Peyer's patch (tissue), 4 donors: ENCODE measurements around the gene SENP5. TPM values are rescaled to one million over a fixed set of nuclear protein-coding genes. Genes with fewer than 3 reads are reported as not detected.
"Not testable (repeated sequence)": the region's sequence is repeated elsewhere in the genome, so short reads cannot be mapped to it uniquely, and the experiment has no call there.

Experiments used
- DNase-seq, 3 donors: peaks; one replicate each; pipeline ENCODE4 v3.0.0-alpha.2; 2017 to 2019
- H3K27ac ChIP-seq, 4 donors: fragments of 200-600 bp; sonication (generic); one replicate each; pipeline ENCODE4 v1.5.1; 2016 to 2019
- H3K27me3 ChIP-seq, 2 donors: fragments of 200-600 bp; sonication (generic); one replicate each; pipeline ENCODE4 v1.5.1; 2019
- H3K36me3 ChIP-seq, 3 donors: fragments of 200-600 bp; sonication (generic); one replicate each; pipeline ENCODE4 v1.5.1; 2016 to 2019
- H3K4me1 ChIP-seq, 4 donors: fragments of 200-600 bp; sonication (generic); one replicate each; pipeline ENCODE4 v1.5.1; 2016 to 2019
- H3K4me3 ChIP-seq, 4 donors: fragments of 200-600 bp; sonication (generic); 1 replicate in 3 of 4; 2 replicates in 1 of 4; pipeline ENCODE4 v1.5.1; 2016 to 2019; ENCODE audit warnings: mild to moderate bottlenecking in 1 of 4
- H3K9me3 ChIP-seq, 4 donors: fragments of 200-600 bp; sonication (generic); one replicate each; pipeline ENCODE4 v1.5.1; 2016 to 2019; ENCODE audit warnings: mild to moderate bottlenecking in 1 of 4
- POLR2A ChIP-seq, 2 donors: fragments of 450-650 bp; IDR thresholded peaks; one replicate each; pipeline ENCODE4 v1.5.1; 2017; ENCODE audit warnings: antibody characterized with exemption in 2 of 2, mild to moderate bottlenecking in 2 of 2, moderate library complexity in 2 of 2
- total RNA-seq, 4 donors: library from RNA; depleted of rRNA; stranded (reverse); fragments of >200 nt; gene quantifications; one replicate each; pipeline ENCODE4 v1.1.0, GENCODE V29; 2016
- TF ChIP-seq, protein P1 (sequence below), 6 experiments: fragments of 450-650 bp in 4 of 6; fragments of 200-600 bp in 2 of 6; sonication (generic) in 1 of 6; IDR thresholded peaks; one replicate each; pipeline ENCODE4 v1.5.1; 2017 to 2019; ENCODE audit warnings: antibody characterized with exemption in 6 of 6, mild to moderate bottlenecking in 3 of 6, moderate library complexity in 1 of 6

SENP5 gene
- total RNA-seq, 4 donors from 2014 or later, result 29.6 to 75.1 (median 36.9) TPM

DNA sequence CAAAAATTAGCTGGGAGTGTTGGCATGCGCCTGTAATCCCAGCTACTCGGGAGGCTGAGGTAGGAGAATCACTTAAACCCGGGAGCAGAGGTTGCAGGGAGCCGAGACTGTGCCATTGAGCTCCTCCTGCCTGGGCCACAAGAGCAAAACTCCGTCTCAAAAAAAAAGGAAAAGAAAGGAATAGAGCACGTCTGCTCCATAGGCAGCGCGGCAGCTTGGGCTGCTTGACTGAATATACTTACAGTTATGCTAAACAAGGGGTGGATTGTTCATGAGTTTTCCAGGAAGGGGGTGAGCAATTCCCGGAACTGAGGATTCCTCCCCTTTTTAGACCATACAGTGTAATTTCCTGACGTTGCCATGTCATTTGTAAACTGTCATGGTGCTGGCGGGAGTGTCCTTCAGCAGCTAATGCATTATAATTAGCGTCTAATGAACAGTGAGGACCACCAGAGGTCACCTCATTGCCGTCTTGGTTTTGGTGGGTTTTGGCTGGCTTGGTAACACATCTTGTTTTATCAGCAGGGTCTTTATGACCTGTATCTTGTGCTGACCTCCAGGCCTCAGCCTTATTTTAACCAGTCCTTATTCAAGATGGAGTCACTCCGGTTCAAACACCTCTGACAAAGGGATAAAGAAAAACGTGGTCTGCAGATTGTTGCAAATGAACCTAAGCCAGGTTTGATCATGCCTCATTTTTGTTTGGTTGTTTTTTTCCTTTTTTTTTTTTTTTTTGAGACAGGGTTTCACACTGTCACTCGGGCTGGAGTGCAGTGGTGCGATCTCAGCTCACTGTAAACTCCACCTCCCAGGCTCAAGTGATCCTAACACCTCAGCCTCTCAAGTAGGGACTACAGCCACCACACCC is 24.9 kb upstream of the SENP5 start:
- Histone ChIP-seq H3K9me3 (no peaks in the 10 kb centered on the region), H3K4me1 (no peaks in the 10 kb centered on the region), H3K27me3 (no peaks in the 10 kb centered on the region), H3K4me3 (no peak overlapping the region), H3K36me3 (no peaks in the 10 kb centered on the region), H3K27ac (no peak overlapping the region)
- no peak for TF ChIP-seq POLR2A (IDR thresholded peaks at IDR 0.05)
- TF ChIP-seq, protein P1, sequence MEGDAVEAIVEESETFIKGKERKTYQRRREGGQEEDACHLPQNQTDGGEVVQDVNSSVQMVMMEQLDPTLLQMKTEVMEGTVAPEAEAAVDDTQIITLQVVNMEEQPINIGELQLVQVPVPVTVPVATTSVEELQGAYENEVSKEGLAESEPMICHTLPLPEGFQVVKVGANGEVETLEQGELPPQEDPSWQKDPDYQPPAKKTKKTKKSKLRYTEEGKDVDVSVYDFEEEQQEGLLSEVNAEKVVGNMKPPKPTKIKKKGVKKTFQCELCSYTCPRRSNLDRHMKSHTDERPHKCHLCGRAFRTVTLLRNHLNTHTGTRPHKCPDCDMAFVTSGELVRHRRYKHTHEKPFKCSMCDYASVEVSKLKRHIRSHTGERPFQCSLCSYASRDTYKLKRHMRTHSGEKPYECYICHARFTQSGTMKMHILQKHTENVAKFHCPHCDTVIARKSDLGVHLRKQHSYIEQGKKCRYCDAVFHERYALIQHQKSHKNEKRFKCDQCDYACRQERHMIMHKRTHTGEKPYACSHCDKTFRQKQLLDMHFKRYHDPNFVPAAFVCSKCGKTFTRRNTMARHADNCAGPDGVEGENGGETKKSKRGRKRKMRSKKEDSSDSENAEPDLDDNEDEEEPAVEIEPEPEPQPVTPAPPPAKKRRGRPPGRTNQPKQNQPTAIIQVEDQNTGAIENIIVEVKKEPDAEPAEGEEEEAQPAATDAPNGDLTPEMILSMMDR (IDR thresholded peaks at IDR 0.05), result no peak
- no peak for DNase-seq

DNA sequence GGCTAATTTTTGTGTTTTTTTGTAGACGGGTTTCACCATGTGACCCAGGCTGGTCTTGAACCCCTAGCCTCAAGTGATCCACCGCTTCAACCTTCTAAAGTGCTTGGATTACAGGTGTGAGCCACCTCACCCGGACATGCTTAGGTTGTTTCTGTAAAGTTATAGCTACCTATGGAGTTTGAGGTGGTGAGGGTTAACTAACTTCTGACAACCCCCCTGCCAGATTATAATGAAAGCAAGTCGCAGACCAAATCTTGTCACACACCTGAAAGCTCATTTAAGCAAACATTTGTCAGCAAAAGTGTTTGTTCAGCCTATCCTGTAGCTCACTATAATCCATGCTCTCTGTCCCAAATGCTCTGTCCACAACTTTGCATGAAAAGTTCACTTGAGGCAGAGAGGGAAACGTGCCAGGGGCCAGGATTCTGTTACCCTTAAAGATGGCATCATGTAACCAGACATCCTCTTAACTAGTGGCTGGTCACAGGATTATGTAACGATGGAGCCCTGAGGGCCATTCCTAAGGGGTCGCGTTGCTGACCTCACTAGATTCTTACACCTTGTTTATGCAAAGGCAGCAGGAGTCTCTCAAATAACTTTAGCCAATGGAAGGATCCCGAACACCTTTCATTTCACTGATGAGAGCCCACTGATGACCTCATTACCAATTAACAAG is 24.1 kb upstream of the SENP5 start:
- no peak overlapping the region for H3K4me3 ChIP-seq
- TF ChIP-seq, protein P1 (IDR thresholded peaks at IDR 0.05), result no peak
- TF ChIP-seq POLR2A (IDR thresholded peaks at IDR 0.05), result no peak
- no peaks in the 10 kb centered on the region for H3K27me3 ChIP-seq
- no peaks in the 10 kb centered on the region for H3K4me1 ChIP-seq
- no peak for DNase-seq
- no peaks in the 10 kb centered on the region for H3K9me3 ChIP-seq
- no peaks in the 10 kb centered on the region for H3K36me3 ChIP-seq
- no peak overlapping the region for H3K27ac ChIP-seq

DNA sequence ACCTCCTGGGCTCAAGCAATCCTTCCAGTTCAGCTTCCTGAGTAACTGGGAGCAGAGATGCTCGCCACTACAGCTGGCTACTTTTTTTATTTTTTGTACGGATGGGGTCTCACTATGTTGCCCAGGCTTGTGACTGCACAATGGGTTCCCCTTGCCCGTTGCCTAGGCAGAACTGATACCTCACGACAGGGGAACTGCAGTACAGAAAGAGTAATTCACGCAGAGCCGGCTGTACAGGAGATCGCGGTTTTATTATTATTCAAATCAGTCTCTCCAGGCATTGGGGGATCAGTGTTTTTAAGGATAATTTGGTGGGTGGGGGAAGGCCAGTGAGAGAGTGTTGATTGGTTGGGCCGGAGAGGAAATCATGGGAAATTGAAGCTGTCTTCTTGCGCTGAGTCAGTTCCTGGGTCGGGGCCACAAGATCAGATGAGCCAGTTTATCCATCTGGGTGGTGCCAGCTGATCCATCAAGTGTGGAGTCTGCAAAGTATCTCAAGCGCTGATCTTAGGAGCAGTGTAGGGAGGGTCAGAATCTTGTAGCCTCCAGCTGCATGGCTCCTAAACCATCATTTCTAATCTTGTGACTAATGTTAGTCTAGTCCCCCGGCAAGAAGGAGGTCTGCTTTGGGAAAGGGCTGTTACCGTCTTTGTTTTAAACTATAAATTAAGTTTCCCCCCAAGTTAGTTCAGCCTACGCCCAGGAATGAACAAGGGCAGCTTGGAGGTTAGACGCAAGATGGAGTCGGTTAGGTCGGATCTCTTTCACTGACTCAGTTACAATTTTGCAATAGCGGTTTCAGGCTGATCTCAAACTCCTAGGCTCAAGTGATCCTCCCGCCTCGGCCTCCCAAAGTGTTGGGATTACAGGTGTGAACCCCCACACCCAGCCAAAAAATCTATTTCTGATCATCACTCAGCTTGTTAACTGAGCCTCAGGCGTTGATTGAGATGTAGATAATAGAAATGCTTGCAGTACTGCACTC is 23.2 kb upstream of the SENP5 start:
- H3K27ac ChIP-seq, H3K9me3 ChIP-seq, DNase-seq, H3K36me3 ChIP-seq, H3K4me1 ChIP-seq, H3K27me3 ChIP-seq, H3K4me3 ChIP-seq: not testable (repeated sequence)

DNA sequence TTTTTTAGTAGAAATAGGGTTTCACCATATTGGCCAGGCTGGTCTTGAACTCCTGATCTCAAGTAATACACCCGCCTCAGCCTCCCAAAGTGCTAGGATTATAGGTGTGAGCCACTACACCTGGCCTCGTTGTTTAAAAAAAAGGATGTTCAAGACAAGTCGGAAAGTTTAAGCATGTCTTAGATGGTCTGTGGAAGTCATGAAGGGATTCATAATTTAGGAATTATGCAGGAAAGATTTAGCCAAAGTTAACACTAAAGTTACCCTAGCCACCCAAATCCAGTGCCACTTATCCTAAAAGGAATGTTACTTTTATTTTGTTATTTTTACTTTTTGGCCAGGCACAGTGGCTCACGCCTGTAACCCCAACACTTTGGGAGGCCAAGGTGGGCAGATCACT is 19.3 kb upstream of the SENP5 start:
- H3K27me3 ChIP-seq, H3K4me1 ChIP-seq, H3K36me3 ChIP-seq, DNase-seq, H3K4me3 ChIP-seq, H3K27ac ChIP-seq, H3K9me3 ChIP-seq: not testable (repeated sequence)

DNA sequence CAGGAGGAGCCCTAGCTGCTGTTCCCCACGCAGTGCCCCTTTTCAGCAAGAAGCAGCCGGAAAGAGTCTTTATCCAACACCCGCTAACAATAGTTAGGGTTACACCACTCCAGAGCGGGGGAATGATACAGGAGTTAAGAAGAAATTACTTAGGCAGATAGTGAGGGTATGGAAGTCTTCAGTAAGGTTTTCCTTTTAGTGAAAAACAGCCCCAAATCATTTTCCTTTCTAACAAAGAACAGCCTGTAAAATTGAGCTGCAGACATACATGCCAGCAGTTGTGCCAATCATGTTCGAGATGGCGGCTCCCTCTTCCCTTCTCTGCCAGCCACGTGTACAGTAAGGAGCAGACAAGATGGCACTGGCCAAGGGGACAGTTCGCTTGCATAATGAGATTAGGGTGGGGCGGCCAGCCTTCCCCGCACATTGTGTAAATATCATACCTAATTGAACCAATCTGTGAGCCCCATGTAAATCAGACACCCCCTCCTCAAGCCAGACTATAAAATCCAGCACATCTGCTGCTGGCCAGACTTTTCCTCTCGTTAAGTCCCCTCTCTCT is 18.5 kb upstream of the SENP5 start:
- Histone ChIP-seq H3K27me3 (no peaks in the 10 kb centered on the region), H3K4me1 (no peaks in the 10 kb centered on the region), H3K27ac (no peak overlapping the region), H3K36me3 (no peaks in the 10 kb centered on the region), H3K9me3 (no peaks in the 10 kb centered on the region), H3K4me3 (no peak overlapping the region)
- no peak for DNase-seq
- TF ChIP-seq, protein P1 (IDR thresholded peaks at IDR 0.05), result no peak
- no peak for TF ChIP-seq POLR2A (IDR thresholded peaks at IDR 0.05)

DNA sequence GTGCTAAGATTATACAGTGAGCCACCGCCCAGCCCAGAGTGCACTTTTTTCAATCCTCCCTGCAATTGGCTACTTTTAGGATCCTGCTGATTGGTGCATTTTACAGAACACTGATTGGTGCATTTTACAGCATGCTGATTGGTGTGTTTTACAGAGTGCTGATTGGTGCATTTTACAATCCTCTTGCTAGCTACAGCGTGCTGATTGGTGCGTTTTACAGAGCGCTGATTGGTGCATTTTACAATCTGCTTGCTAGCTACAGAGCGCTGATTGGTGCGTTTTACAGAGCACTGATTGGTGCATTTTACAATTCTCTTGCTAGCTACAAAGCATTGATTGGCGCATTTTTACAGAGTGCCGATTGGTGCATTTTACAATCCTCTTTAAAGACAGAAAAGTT is 4.7 kb upstream of the SENP5 start:
- not testable (repeated sequence) for H3K27ac ChIP-seq, DNase-seq, H3K4me1 ChIP-seq, H3K9me3 ChIP-seq, H3K4me3 ChIP-seq, H3K27me3 ChIP-seq, H3K36me3 ChIP-seq
